ENCODE results near the gene FAM193B. TPM values are rescaled to one million over a fixed set of nuclear protein-coding genes. Genes with fewer than 3 reads are reported as not detected.

FAM193B gene
- 19.7 and 20.1 TPM in 2 replicates for total RNA-seq

DNA sequence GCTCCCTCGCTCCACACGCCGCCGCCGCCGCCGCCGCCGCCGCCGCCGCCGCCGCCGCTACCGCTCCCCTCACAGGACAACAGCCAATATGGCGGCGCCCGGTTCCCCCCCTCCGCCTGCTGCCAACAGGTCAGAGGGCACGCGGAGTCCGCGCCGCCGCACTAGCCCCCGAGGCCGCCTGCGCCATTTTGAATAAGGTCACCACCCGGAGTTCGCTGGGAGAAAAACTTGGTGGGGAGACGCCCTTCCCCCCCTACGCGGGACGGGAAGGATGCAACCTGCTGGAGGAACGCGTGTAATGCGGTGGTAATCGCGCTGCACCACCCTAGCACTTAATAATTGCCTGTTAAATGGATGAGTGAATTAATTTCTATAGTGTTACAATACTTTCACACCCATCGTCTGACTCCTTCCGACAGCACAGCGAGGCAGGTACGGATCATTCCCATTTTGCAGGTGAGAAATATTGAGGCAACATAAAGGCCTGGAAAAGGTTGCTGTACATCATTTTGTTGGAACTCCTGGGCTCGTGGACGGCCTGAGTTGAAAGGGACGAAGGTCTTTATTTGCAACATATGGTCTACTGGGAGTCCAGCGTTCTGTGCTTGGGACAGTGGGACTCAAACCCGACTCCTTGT lies at the start of gene FAM193B:
FAM193B (minus strand) TSS at position 90 of the 638 bp plus-strand sequence. CDS start 105 bp downstream, outside the sequence.

GRCh38 chr5:177599731-177600507 lies 45.6 kb upstream of the FAM193B start, which contains the start of gene B4GALT7:
Gene B4GALT7 (plus strand): TSS chr5:177600132. CDS start chr5:177600211, 79 bp downstream.

DNA sequence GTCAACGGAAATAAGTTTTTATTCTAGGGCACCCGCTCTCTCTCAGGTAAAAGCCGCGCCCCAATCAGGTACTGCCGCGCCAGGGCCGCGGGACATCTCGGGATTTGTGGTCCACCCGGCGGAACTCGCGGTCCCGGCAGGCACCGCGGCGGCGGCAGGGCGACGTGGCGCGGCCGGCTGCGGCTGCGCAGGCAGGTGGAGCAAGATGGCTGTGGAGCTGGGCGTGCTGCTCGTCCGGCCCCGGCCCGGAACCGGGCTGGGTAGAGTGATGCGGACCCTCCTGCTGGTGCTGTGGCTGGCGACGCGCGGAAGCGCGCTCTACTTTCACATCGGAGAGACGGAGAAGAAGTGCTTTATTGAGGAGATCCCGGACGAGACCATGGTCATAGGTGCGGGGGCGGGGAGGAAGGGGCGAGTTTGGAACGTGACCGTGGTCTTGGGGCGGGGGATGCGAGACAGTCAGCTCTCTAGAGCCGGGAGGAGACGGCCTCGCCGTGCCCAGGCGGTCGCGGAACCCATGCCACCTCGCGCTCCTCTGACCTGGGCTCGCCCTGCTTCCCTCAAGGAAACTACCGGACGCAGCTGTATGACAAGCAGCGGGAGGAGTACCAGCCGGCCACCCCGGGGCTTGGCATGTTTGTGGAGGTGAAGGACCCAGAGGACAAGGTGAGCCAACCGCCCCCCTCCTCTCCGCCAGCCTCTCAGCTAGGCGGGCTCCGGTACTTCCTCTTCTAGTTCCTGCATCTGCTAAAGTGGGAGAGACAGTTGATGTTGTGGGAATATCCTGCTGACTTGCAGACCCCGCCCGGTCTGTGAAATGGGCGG lies 37.9 kb upstream of the FAM193B start, which contains the start of gene TMED9:
TMED9 (plus strand) TSS at position 194 of the 825 bp plus-strand sequence; CDS start at position 206, 12 bp downstream.

GRCh38 chr5:177516601-177517568 lies 37.5 kb downstream of the FAM193B start, which contains the start of gene DDX41:
Gene DDX41 (minus strand): TSS chr5:177516961. CDS start chr5:177516945, 16 bp downstream.

DNA sequence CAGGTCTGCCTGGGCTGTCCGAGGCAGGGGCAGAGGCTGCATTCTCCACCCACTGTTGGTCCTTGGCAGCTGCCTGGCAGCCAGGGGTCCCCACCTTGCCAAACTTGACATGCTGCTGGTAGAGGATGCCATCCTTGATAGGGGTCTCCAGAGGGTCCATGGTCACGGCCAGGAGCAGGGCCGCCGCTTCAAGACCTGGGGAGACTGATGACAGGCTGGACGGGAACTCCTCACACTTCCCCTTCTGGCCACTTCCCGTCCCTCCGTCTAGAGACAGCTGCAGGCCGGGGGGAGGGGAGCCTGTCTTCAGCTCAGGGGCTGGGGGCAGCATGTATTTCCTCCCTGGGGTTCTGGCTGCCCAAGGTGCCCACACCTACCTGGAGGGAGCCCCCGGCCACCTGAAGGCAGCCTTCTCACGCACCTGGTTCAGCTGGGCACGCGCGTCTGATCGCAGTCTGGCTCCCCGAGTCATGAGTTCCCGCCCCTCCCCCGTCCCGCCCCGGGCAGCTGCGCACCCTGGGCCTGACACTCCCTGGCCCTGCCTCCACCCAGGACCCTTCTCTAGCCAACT lies 44.9 kb downstream of the FAM193B start, which contains the start of gene DOK3:
DOK3 (minus strand) TSS at position 446 of the 571 bp plus-strand sequence; CDS start at position 160, 286 bp downstream.

DNA sequence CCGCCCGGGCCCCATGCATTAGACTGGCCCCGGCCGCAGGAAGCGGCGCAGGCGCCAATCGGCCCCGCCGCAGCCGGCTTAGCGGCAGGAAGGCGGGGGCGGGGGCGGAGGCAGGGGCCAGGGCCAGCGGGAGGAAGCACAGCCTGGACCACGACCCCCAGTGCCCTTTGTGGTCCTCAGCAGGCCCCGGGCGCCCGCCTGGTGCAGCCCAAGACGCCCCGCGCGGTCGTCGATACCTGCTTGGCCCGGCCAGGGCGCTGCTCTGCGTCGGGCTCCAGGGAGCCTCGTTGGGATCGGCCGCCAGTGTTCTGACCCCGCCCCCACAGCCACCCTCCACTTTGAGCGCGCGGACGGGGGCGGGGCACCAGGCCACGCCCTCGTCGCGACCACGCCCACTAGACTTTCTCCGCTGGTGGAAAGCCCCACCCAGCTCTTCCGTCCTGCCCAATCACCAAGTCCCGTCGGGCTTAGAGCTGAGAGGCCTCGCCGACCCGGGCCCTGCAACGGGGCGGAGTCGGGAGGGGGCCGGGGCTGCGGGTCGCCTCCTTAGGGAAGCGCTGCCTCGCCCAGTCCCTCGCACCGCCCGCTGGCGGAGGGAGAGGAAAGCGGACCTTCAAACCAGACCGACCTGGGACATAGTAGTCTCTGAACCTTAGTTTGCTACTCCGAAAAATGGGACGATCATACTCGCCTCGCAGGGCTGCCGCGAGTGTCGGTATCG lies 56.9 kb downstream of the FAM193B start, which contains the start of gene PDLIM7:
PDLIM7 (minus strand) TSS at position 313 of the 721 bp plus-strand sequence. CDS start 1,092 bp downstream, outside the sequence.

GRCh38 chr5:177473443-177474001 lies 80.8 kb downstream of the FAM193B start, which contains the start of gene DBN1:
Gene DBN1 (minus strand): TSS chr5:177473634. CDS start chr5:177473521, 113 bp downstream.

Other genes with a start within 250 kb of the FAM193B start
- gene MXD3, start 242.7 kb downstream of the FAM193B start, total RNA-seq = 32.0 and 68.0 TPM in 2 replicates
- 259 and 320 TPM in 2 replicates for gene LMAN2, start 202.9 kb downstream of the FAM193B start, total RNA-seq
- 7.2 and 7.9 TPM in 2 replicates for gene RGS14, start 196.6 kb downstream of the FAM193B start, total RNA-seq
- gene SLC34A1, start 170.1 kb downstream of the FAM193B start, total RNA-seq = not detected in 2 replicates
- gene PFN3, start 153.9 kb downstream of the FAM193B start, total RNA-seq = not detected in 2 replicates
- gene F12, start 145.0 kb downstream of the FAM193B start, total RNA-seq = 0.89 and 1.4 TPM in 2 replicates
- 47.7 TPM in 2 replicates for gene GRK6, start 127.9 kb downstream of the FAM193B start, total RNA-seq
- gene PRR7, start 107.7 kb downstream of the FAM193B start, total RNA-seq = 12.1 and 18.9 TPM in 2 replicates
- 243 and 248 TPM in 2 replicates for gene DBN1, start 80.9 kb downstream of the FAM193B start, total RNA-seq
- 167 and 210 TPM in 2 replicates for gene PDLIM7, start 57.0 kb downstream of the FAM193B start, total RNA-seq
- gene DOK3, start 44.7 kb downstream of the FAM193B start, total RNA-seq = 3.2 and 4.4 TPM in 2 replicates
- gene DDX41, start 37.6 kb downstream of the FAM193B start, total RNA-seq = 106 and 138 TPM in 2 replicates
- gene TMED9, start 37.6 kb upstream of the FAM193B start, total RNA-seq = 154 and 179 TPM in 2 replicates
- gene B4GALT7, start 45.6 kb upstream of the FAM193B start, total RNA-seq = 36.5 and 36.7 TPM in 2 replicates
- gene FAM153A, start 228.3 kb upstream of the FAM193B start, total RNA-seq = not detected in 2 replicates

All from mammary microvascular endothelial cell (primary cell).